NCI-H1930 (cell line): Measurements from ENCODE around the gene GAB2.

Experiments used
- DNase-seq, 2 experiments: peaks; one replicate each; lab custom pipeline; 2025; lab: John Stamatoyannopoulos, UW

Gene GAB2

GRCh38 chr11:78400116-78400515 lies 17.5 kb downstream of the GAB2 start:
- no peak for DNase-seq

- no peak for DNase-seq
Observed at GRCh38 chr11:78399136-78399535, 18.5 kb downstream of the GAB2 start.

- no peak for DNase-seq
Observed at GRCh38 chr11:78398715-78399114, 18.9 kb downstream of the GAB2 start.

- DNase-seq = no peak
Observed at GRCh38 chr11:78397398-78397797, 20.2 kb downstream of the GAB2 start.

GRCh38 chr11:78395597-78395996 lies 22.0 kb downstream of the GAB2 start:
- no peak for DNase-seq

GRCh38 chr11:78392854-78393253 lies 24.8 kb downstream of the GAB2 start:
- no peak for DNase-seq

- no peak for DNase-seq
Observed at GRCh38 chr11:78391424-78391823, 26.2 kb downstream of the GAB2 start.

GRCh38 chr11:78390809-78391208 lies 26.8 kb downstream of the GAB2 start:
- DNase-seq = no peak

- no peak for DNase-seq
Observed at GRCh38 chr11:78386215-78386941, 31.2 kb downstream of the GAB2 start.

- no peak for DNase-seq
Observed at GRCh38 chr11:78385205-78385604, 32.4 kb downstream of the GAB2 start.

GRCh38 chr11:78384231-78384630 lies 33.4 kb downstream of the GAB2 start:
- no peak for DNase-seq

- no peak for DNase-seq
Observed at GRCh38 chr11:78381865-78382264, 35.8 kb downstream of the GAB2 start.

GRCh38 chr11:78380615-78381051 lies 37.0 kb downstream of the GAB2 start:
- DNase-seq = no peak

- DNase-seq = no peak
Observed at GRCh38 chr11:78379039-78379670, 38.5 kb downstream of the GAB2 start.

- no peak for DNase-seq
Observed at GRCh38 chr11:78377625-78378418, 39.8 kb downstream of the GAB2 start.

GRCh38 chr11:78376858-78377257 lies 40.8 kb downstream of the GAB2 start:
- DNase-seq = no peak

- no peak for DNase-seq
Observed at GRCh38 chr11:78374917-78375316, 42.7 kb downstream of the GAB2 start.

GRCh38 chr11:78373689-78374088 lies 43.9 kb downstream of the GAB2 start:
- peak in 1 of 2 experiments; percentile 13 for DNase-seq

GRCh38 chr11:78372114-78372768 lies 45.4 kb downstream of the GAB2 start:
- no peak for DNase-seq

- DNase-seq = peak; percentile 32 to 80
Observed at GRCh38 chr11:78371221-78371891, 46.3 kb downstream of the GAB2 start.

GRCh38 chr11:78370406-78371172 lies 47.0 kb downstream of the GAB2 start:
- DNase-seq = no peak
